Hematopoietic multipotent progenitor cell treated with erythropoietin and hydrocortisone succinate and interleukin-3 and kit ligand, for 17 days (in vitro differentiated cells): ENCODE measurements around the gene HEATR1.

Source experiments
- DNase-seq: peaks from one replicate; pipeline ENCODE4 v3.0.0-alpha.2; 2015; ENCODE audit warnings: low spot score

HEATR1 gene

GRCh38 chr1:236536540-236536939, 67.8 kb downstream of the HEATR1 start:
- no peak for DNase-seq

DNA sequence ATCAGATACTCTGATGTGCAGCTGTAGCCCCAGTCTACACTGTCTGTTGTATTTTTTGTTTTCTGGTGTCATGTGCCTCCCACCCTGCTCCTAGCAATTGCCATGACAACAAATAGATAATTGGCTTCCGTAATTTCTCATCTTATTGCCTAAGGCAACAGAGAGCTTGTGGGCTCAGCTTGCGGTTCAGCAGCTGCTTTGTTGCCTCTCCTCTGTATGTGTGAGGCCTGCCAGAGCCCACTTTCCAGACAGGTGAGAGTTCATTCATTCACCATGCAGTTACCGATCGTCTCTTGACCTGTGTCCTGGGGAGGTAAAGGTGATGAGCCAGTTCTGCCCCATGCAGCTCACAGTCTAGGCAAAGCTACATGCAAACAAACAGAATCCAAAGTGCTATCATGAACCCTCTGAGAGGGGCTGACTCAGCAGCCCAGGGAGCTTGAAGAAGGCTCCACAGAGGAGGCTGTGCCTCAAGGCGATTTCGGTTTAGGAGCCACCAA, 68.6 kb downstream of the HEATR1 start:
- no peak for DNase-seq

- no peak for DNase-seq
These were observed 69.1 kb downstream of the HEATR1 start for GRCh38 chr1:236535190-236535589.

DNA sequence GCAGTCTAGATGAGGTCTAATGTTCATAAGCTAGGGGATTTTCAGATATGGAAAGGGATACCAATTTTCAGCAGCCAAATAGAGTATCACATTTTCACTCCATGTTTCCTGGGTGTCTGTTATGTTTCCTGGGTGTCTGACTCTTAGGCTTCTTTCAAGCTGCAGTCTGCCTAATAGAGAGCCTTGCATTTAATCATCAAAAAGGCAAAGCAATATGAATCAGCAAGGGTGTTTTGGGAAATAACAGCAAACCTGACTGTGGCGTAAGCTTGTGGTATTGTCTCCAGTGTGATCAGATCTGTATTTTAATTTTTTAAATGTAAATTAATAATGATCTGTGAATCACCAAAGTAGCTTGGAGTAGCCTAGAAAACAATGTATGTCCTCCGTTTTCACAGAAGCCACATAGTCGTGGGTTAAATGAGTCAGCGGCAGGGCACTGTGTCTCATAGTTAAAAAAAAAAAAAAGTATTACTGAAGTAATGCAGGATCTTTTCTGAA, 70.1 kb downstream of the HEATR1 start:
- no peak for DNase-seq

DNA sequence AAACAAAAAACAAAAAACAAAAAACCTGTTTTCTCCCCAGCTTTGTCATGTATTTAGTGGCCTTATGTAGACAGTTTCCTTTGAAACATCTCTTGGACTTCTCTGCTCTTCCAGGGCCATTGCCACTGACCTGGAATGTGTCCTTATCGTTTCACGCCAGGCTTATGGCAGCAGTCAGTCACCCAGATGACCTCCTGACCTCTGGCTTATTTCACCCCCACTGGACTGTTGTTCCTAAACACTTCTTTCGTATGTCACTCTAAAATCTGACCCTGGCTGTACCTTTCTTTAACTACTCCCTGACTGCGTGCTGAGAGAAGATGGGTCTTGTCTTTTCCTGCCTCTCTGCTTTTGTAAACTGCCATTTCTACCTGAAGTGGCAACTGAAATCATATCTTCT, 71.5 kb downstream of the HEATR1 start:
- no peak for DNase-seq

DNA sequence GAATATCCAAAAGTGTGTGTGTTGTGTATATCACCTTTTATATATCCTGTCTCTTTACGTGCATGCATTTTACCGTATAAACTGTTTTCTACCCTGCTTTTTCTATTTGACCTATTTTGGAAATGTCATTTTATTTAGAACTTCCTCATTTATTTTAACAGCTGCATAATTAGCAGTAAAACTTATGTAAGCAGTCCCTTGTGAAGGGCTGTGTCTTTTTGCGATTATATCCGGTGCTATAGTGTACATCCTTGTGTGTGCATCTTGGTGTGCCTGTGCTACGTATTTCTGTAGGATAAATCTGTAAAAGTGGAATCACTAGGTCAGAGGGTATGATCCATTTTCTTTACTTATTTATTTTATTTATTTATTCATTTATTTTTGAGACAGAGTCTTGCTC, 73.4 kb downstream of the HEATR1 start:
- no peak for DNase-seq

DNA sequence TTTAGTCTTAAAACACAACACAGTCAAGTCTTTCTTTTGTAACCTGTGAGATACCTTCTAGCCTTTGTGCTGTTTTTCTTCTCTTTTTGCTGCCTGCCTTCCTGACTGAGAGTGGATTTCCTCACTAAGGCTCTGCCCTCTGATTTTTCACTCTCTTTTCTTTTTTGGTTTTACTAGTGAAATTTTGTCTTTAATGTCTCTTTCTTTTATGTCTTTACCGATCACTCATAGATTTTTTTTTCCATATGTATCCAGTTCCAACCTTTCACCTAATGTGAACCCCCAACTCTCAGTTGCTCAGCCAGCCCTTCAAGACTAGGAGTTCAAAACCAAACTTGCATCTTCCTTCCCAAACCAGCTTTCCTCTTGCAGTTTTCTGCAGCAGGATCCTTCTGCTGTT, 74.0 kb downstream of the HEATR1 start:
- DNase-seq: no peak

GRCh38 chr1:236526079-236526478, 78.2 kb downstream of the HEATR1 start:
- DNase-seq: no peak

GRCh38 chr1:236524895-236525184, 79.5 kb downstream of the HEATR1 start:
- DNase-seq: no peak

DNA sequence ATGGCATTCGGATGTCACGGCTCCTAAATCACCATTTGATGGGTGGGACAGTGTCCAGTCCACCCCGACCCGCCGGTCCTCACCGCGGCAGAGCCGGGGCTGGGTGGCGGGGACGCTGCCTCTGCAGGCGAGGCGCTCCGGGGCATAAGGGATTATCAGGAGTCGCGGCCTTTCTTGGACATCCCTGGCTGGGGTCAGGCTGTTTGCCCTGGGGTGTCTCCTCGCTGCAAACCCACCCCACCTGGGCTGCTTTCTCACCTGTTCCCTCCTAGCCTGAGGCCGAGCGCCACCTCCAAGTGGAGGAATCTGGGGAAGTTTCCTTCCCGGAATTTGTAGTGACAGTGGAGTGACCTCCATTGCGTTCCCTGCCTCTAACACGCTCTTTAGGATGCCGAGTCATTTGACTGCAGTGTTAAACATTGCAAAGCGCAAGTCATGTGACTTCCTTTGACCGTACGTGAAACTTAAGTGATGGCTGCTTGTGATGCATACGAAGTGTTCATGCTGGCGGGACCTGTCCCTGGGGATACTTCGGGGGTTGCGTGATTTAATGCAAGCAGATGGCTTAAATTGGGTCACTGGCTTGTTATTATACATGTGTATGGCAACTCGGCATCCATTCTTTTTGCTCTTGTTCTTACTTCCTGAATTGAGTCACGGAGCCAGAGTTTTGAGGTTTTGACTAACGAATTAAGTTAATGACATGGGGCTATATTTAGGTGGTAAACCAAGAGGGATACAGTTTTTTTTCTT, 80.0 kb downstream of the HEATR1 start:
- peak; percentile 88 for DNase-seq

- peak; percentile 69 for DNase-seq
These were observed 80.6 kb downstream of the HEATR1 start, which contains the start of gene LGALS8 for GRCh38 chr1:236523704-236524141. Gene LGALS8, plus strand, starts transcription at chr1:236523982. Its CDS starts 2,089 bp downstream, at chr1:236526071.

DNA sequence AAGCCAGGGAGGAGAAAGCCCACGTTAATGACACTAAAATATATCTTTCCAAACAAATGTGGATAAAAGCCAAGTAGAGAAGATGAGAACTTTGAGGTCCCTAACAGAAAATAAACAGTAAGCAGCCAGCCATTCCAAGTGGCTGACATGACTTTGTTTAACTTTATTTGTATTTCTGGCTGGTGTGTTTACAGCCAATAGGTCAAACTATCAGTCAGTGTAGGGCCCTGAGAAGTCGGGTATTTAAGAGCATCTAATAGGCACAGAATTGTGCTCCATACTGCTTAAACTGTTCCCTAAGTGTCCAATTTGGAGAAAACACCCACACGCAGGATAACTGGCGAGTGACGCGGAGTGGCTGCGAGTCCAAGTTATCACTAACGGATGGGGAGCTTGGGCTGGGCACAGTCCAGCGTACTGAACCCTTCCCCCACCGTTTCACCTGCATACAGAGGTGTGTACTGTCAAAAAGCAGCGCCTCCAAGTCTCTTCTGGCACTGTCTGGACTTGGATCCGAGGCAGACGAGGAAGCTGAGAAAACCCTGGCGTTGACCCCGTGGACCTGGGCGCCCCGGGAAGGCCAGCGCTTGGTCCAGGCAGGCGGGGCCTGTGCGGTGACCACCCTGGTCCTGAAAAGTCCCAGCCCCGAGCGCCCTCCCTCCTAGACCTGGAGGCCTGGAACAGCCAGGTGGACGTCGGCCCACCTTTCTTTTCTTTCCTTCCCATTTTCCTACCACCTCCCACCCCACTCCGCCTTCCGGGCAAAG, 81.2 kb downstream of the HEATR1 start:
- DNase-seq: peak; percentile 32

DNA sequence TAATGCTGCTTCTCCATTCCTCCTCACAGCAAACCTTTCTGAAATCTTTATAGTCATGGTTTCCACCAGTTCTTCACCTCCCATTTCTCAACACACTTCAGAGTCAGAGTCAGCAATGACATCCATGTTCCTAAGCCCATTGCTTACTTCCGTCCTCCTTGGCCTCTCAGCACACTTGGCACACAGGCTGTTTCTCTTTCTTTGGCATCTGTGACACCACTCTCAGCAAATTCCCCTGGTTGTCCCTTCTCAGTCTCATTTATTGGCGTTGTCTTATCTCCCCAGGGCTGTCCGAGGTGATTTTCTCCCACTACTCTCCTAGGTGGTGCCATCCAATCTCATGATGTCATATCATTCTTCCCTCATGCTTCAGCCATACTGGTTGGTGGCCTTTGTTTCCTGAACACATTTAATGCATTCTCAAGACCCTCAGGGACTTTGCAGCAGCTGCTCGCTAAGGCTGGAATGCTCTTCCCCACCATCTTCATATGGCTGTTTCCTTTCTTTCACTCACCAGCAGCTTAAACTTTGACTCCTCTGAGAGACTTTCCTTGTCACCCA, 83.8 kb downstream of the HEATR1 start:
- DNase-seq: no peak

GRCh38 chr1:236518322-236518721, 86.0 kb downstream of the HEATR1 start:
- DNase-seq: no peak

GRCh38 chr1:236516929-236517704, 87.2 kb downstream of the HEATR1 start:
- no peak for DNase-seq

- no peak for DNase-seq
These were observed 88.8 kb downstream of the HEATR1 start for GRCh38 chr1:236515443-236515958.

DNA sequence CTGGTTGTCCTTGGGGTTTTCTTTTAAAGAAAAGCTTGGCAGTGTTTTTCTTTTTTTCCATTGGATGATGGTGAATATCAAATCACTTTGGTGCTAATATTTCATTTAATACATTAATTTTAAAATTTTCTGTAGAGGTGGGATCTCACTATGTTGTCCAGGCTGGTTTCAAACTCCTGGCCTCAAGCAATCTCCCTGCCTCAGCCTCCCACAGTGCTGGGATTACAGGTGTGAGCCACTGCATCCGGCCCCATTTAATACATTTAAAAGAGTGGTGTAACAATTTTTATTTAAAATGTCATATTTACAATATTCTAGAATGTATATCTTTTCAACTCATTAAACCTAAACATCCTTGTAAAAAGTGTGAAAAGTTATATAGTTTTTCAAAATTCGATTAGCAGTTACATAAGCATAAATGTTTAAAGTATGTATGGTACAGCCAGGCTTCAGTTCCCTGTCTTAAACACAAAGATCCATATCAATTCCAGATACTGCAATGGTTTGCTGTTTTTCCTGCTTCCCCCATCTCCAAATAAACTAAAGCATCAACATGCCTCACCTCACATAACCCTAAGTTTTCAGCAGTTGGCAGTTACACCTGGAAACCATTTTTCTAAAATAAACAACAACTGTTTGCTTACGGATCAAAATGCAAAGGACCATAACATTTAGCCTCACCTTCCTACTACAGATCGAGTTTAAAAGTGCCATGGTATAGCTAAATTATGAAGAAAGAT, 89.4 kb downstream of the HEATR1 start:
- DNase-seq: no peak

GRCh38 chr1:236511735-236512418, 92.4 kb downstream of the HEATR1 start:
- no peak for DNase-seq

DNA sequence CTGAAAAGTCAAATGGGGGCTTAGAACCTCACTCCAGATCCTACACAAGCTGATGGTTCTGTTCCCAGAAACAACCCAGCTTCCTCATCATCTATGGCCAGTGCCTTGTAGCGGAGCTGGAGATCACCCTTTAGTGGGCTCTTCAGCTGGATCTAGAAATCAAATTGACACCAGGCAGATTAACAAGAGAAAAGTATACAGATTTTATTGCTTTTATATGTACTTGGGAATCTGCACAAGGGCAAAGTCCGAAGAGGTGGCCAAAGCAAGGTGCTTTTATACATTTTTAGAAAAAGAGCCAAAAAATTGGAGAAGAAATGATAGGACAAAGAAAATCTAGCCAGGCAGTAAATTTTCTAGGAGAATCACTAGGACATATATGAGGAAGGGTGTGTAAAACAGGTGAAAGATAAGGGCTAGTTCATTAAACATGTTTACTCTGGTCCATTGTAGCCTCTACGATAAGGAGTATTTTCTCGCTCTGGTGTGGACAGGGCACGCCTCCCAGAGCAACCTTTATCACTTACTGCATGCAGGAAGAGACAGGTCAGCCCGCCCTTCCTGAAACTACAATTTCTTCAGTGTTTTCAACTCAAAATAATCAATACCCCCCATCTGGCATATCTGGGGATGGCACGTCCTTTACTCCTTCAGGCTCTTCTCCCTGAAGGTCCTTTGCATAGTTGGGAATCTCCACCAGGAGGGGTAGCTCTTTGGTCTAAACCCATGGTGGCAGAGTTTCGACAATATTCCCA, 94.5 kb downstream of the HEATR1 start:
- no peak for DNase-seq

GRCh38 chr1:236509203-236509602, 95.1 kb downstream of the HEATR1 start:
- no peak for DNase-seq
